Breast epithelium (tissue), 4 donors: ENCODE measurements around the gene PDIA5. TPM values are rescaled to one million over a fixed set of nuclear protein-coding genes. Genes with fewer than 3 reads are reported as not detected.

ENCODE experiments used
- DNase-seq, 2 donors: peaks; one replicate each; pipeline ENCODE4 v3.0.0-alpha.2; 2019; ENCODE audit warnings: low spot score in 2 of 2
- H3K27ac ChIP-seq, 2 donors: fragments of 200-600 bp; sonication (generic) in 1 of 2; one replicate each; pipeline ENCODE4 v1.5.1; 2016 to 2019; ENCODE audit warnings: mild to moderate bottlenecking in 1 of 2
- H3K27me3 ChIP-seq, 2 donors: fragments of 200-600 bp; sonication (generic) in 1 of 2; one replicate each; pipeline versions ENCODE4 v1.5.1 to v1.6.0; 2017 to 2019; ENCODE audit warnings: control low read depth in 1 of 2, mild to moderate bottlenecking in 1 of 2
- H3K36me3 ChIP-seq: fragments of 200-600 bp; one replicate; pipeline ENCODE4 v1.5.1; 2019
- H3K4me1 ChIP-seq, 2 donors: fragments of 200-600 bp; sonication (generic); one replicate each; pipeline ENCODE4 v1.5.1; 2016 to 2019; ENCODE audit warnings: control low read depth in 1 of 2
- H3K4me3 ChIP-seq, 3 donors: fragments of 200-600 bp; sonication (generic); 1 replicate in 2 of 3; 2 replicates in 1 of 3; pipeline ENCODE4 v1.5.1; 2016 to 2019; ENCODE audit warnings: mild to moderate bottlenecking in 3 of 3, moderate library complexity in 2 of 3
- H3K9me3 ChIP-seq, 2 donors: fragments of 200-600 bp; sonication (generic) in 1 of 2; one replicate each; pipeline ENCODE4 v1.5.1; 2016 to 2019; ENCODE audit warnings: control low read depth in 1 of 2
- CTCF ChIP-seq, 3 donors: fragments of 450-650 bp; IDR thresholded peaks; one replicate each; pipeline ENCODE4 v1.5.1; 2016 to 2017; ENCODE audit warnings: antibody characterized with exemption in 3 of 3, mild to moderate bottlenecking in 3 of 3, moderate library complexity in 3 of 3
- POLR2A ChIP-seq: fragments of 450-650 bp; IDR thresholded peaks from one replicate; pipeline ENCODE4 v1.6.1; 2016; ENCODE audit warnings: antibody characterized with exemption, mild to moderate bottlenecking, moderate library complexity
- POLR2AphosphoS5 ChIP-seq, 3 donors: sonication (generic); formaldehyde crosslinking; IDR thresholded peaks; one replicate each; pipeline ENCODE4 v1.6.1; 2017; ENCODE audit warnings: antibody characterized with exemption in 3 of 3
- intact Hi-C: fragments of 100-400 bp; cut with DNase I; formaldehyde crosslinking; loops from one replicate; pipeline ENCODE4 v1.15.1; 2023; ENCODE audit warnings: low total_unique reads
- total RNA-seq, 3 donors: library from RNA; depleted of rRNA; stranded (reverse); fragments of >200 nt; gene quantifications; one replicate each; pipeline ENCODE4 v1.1.0, GENCODE V29; 2016

Gene PDIA5
- total RNA-seq, 3 donors from 2014 or later, result 10.7 to 26.5 (median 11.0) TPM

DNA sequence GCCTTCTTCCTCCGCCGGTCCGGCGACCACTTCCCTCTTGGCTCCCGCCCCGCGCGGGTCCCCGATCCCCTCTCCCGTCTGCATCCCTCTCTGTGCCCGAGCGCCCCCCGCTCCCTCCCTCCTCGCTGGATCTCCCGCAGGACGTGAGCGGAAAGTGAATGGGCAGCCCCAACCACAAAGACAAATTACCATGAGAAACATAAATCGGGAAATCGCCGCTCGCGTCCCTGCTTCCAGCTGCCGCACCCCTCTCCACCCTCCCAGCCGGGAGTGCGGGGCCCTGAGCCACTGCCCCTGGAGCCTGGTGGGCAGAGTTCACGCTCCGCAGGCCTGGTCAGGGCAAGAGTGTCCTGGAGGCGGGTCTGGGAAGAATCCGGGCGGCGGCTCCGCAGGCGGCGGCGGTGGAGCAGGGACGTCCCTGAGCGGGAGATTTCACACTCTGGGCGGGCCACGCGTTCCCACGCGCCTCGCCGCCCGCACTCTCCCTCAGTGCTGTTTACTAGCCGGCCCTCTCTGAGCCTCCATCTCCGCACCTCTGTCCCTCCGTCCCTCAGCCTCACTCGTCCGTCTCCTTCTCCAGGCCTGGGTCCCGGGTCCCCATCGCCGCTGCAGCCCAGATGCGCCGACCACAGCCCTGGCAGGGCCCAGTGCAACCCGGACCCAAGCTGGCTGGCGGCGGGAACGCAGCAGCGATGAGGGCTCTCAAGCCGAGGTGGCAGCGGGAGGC, 40.1 kb upstream of the PDIA5 start:
- TF ChIP-seq POLR2A, result no peak
- no peak for TF ChIP-seq CTCF (IDR thresholded peaks at IDR 0.05)
- TF ChIP-seq POLR2AphosphoS5 (IDR thresholded peaks at IDR 0.05), result no peak
- peaks cover 3 to 41% of the 10 kb centered on the region in 2 donors for H3K27me3 ChIP-seq

GRCh38 chr3:123027292-123028232, 39.3 kb upstream of the PDIA5 start, which contains the start of gene SEMA5B:
Gene SEMA5B (minus strand): TSS chr3:123027763. CDS start chr3:122961263, 66,500 bp downstream.
- Histone ChIP-seq H3K4me3 (peak within 1 kb of the TSS; percentile 46 to 76 (median 55)), H3K4me1 (peaks cover 8% of the 10 kb centered on the region in 2 donors), H3K9me3 (no peaks in the 10 kb centered on the region), H3K27ac (peak within 1 kb of the TSS in 1 of 2 donors; percentile 26), H3K27me3 (peaks cover 3 to 41% of the 10 kb centered on the region in 2 donors), H3K36me3 (no peaks in the 10 kb centered on the region)
- TF ChIP-seq POLR2AphosphoS5 (IDR thresholded peaks at IDR 0.05) (no peak), POLR2A (no peak), CTCF (IDR thresholded peaks at IDR 0.05) (no peak)
- intact Hi-C loops, result no loop called here
- DNase-seq, result no peak

More for the DNA sequence above, 40.1 kb upstream of the PDIA5 start:
- H3K4me1 ChIP-seq, result peaks cover 8% of the 10 kb centered on the region in 2 donors
- DNase-seq, result no peak
- H3K27ac ChIP-seq, result no peak overlapping the region
- no peaks in the 10 kb centered on the region for H3K9me3 ChIP-seq
- intact Hi-C loops, result no loop called here
- H3K4me3 ChIP-seq, result peak overlapping the region; percentile 46 to 76 (median 55)
- no peaks in the 10 kb centered on the region for H3K36me3 ChIP-seq

DNA sequence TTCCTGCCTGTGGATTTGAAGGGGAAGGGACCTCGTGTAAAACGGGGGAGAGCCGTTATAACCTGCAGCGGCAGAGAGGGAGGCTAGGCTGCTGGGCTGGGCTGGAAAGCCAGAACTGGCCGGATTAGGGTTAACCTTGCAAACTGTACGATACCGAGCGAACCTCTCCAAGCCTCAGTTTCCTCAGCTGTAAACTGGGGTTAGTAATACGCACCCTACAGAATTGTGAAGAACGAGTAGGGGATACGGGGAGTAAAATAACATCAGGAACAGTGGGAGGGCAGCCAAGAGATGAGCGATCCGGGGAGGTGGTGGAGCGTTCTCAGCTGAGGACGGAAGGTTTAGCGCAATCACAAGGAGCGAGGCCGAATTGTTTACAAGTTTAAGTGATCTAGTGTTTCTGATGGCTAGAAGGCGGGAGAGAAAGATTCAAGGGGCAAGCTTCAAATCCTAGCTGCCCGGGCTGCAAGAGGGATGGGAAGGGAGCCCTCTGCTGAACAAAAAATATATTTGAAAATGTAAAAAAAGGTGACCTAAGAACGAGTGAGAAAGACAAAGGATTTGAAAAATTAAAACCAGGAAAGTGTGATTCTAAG, 38.5 kb upstream of the PDIA5 start:
- Histone ChIP-seq H3K4me1 (peaks cover 8% of the 10 kb centered on the region in 2 donors), H3K27ac (peak overlapping the region in 1 of 2 donors; percentile 26), H3K36me3 (no peaks in the 10 kb centered on the region), H3K9me3 (no peaks in the 10 kb centered on the region), H3K4me3 (peak overlapping the region; percentile 46 to 76 (median 55)), H3K27me3 (peaks cover 3 to 41% of the 10 kb centered on the region in 2 donors)
- intact Hi-C loops, result no loop called here
- TF ChIP-seq CTCF (IDR thresholded peaks at IDR 0.05), result peak in 2 of 3 donors; percentile 27 to 32
- peak in 1 of 3 donors; percentile 26 for TF ChIP-seq POLR2AphosphoS5 (IDR thresholded peaks at IDR 0.05)
- TF ChIP-seq POLR2A, result no peak
- no peak for DNase-seq

DNA sequence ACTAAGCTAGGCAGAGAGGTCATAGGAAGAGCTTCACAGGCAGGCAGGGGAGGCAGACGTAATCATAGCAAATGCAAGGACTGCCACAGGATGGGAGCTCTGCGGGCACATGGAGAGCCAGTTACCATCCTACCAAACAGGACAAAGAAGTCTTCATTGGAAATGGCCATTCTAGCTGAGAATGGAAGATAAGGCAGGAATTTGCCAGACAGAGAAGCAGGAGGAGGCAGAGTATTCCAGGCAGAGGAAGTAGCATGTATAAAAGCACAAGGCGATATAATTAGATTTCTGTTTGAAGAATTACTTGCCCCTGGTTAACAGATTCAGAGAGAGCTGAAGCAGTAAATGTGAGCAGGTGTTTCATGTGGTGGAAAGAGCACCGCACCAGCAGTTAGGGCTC, 35.8 kb upstream of the PDIA5 start:
- Histone ChIP-seq H3K27me3 (peaks cover 3 to 30% of the 10 kb centered on the region in 2 donors), H3K4me3 (no peak overlapping the region), H3K36me3 (no peaks in the 10 kb centered on the region), H3K4me1 (peaks cover 8% of the 10 kb centered on the region in 2 donors), H3K27ac (no peak overlapping the region), H3K9me3 (no peaks in the 10 kb centered on the region)
- no peak for DNase-seq
- TF ChIP-seq POLR2A, result no peak
- no peak for TF ChIP-seq CTCF (IDR thresholded peaks at IDR 0.05)
- TF ChIP-seq POLR2AphosphoS5 (IDR thresholded peaks at IDR 0.05), result no peak
- intact Hi-C loops, result loop anchor here (10.0 kb wide), 1 partner anchor 386 kb away; no protein-coding TSS in a partner anchor
